ENCODE data around the gene ADCY4.

DNA sequence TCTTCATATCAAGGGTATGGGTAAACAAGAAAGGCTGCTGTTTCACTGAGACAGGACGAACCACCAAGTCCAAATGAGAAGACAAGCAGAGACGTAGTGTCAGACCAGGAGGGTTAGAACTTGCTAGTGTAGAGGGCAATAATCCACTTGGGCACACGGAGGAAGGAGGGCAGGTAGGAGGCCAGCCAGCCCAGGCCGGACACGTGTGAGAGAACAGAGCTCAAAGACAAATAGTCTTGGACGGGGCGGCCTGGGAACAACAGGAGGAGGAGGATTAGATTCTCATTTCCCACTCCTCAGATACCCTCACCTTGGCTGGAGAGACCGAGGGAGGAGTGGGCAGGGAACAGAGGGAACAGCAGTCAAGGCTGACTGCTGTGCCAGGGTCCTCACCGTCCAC lies 44.1 kb downstream of the ADCY4 start:
- TF ChIP-seq ZC3H10 (CRISPR knock-in tag; IDR thresholded peaks at IDR 0.05): no peak
- TF ChIP-seq ESRRG (CRISPR knock-in tag; IDR thresholded peaks at IDR 0.05): no peak
- no peak for TF ChIP-seq ZFP30 (CRISPR knock-in tag; IDR thresholded peaks at IDR 0.05)
- TF ChIP-seq ZFP3 (CRISPR knock-in tag; IDR thresholded peaks at IDR 0.05): no peak
- no peak for TF ChIP-seq ZNF565 (CRISPR knock-in tag; conservative IDR thresholded peaks at IDR 0.05; ENCODE audit: low read depth)
- TF ChIP-seq ISL1 (CRISPR knock-in tag; IDR thresholded peaks at IDR 0.05): no peak
- no peak for TF ChIP-seq OSR1 (CRISPR knock-in tag; IDR thresholded peaks at IDR 0.05)
- no peak for TF ChIP-seq BACH2 (CRISPR knock-in tag; IDR thresholded peaks at IDR 0.05; ENCODE audit: borderline replicate concordance)
- TF ChIP-seq, protein P1, sequence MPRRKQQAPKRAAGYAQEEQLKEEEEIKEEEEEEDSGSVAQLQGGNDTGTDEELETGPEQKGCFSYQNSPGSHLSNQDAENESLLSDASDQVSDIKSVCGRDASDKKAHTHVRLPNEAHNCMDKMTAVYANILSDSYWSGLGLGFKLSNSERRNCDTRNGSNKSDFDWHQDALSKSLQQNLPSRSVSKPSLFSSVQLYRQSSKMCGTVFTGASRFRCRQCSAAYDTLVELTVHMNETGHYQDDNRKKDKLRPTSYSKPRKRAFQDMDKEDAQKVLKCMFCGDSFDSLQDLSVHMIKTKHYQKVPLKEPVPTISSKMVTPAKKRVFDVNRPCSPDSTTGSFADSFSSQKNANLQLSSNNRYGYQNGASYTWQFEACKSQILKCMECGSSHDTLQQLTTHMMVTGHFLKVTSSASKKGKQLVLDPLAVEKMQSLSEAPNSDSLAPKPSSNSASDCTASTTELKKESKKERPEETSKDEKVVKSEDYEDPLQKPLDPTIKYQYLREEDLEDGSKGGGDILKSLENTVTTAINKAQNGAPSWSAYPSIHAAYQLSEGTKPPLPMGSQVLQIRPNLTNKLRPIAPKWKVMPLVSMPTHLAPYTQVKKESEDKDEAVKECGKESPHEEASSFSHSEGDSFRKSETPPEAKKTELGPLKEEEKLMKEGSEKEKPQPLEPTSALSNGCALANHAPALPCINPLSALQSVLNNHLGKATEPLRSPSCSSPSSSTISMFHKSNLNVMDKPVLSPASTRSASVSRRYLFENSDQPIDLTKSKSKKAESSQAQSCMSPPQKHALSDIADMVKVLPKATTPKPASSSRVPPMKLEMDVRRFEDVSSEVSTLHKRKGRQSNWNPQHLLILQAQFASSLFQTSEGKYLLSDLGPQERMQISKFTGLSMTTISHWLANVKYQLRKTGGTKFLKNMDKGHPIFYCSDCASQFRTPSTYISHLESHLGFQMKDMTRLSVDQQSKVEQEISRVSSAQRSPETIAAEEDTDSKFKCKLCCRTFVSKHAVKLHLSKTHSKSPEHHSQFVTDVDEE (CRISPR knock-in tag; IDR thresholded peaks at IDR 0.05): no peak

All from SK-N-SH treated with all-trans-retinoic acid at 6 μM for 48 hours (cell line).